HepG2 (cell line): Measurements from ENCODE around the gene TBX5. TPM values are rescaled to one million over a fixed set of nuclear protein-coding genes. Genes with fewer than 3 reads are reported as not detected.

ENCODE experiments used
- ARID4A ChIP-seq: sonication (generic); formaldehyde crosslinking; IDR thresholded peaks from 2 replicates; pipeline ENCODE4 v1.5.0; 2020; ENCODE audit warnings: mild to moderate bottlenecking, missing genetic modification reagents, borderline replicate concordance
- FLYWCH1 ChIP-seq: sonication (generic); formaldehyde crosslinking; IDR thresholded peaks from 2 replicates; pipeline ENCODE4 v1.8.1; 2023; ENCODE audit warnings: mild to moderate bottlenecking, missing genetic modification reagents
- HIC2 ChIP-seq: sonication (generic); formaldehyde crosslinking; IDR thresholded peaks from 2 replicates; pipeline ENCODE4 v1.9.0; 2022; ENCODE audit warnings: low read depth, missing genetic modification reagents
- MATR3 ChIP-seq: sonication (generic); formaldehyde crosslinking; IDR thresholded peaks from 2 replicates; pipeline ENCODE4 v1.4.0; 2020; ENCODE audit warnings: missing genetic modification reagents
- YY1 ChIP-seq: IDR thresholded peaks from 2 replicates; pipeline ENCODE4 v1.6.1; 2011; ENCODE audit warnings: low read length, low read depth, moderate library complexity, mild to moderate bottlenecking; ENCODE audit not compliant: insufficient read depth, insufficient replicate concordance
- ZNF12 ChIP-seq: sonication (generic); formaldehyde crosslinking; IDR thresholded peaks from 2 replicates; pipeline ENCODE4 v1.5.0; 2020; ENCODE audit warnings: missing genetic modification reagents
- ZNF230 ChIP-seq: sonication (generic); formaldehyde crosslinking; IDR thresholded peaks from 2 replicates; pipeline ENCODE4 v1.4.0; 2020; ENCODE audit warnings: mild to moderate bottlenecking, missing genetic modification reagents
- ZNF446 ChIP-seq: sonication (generic); formaldehyde crosslinking; IDR thresholded peaks from 2 replicates; pipeline ENCODE4 v1.5.0; 2020; ENCODE audit warnings: mild to moderate bottlenecking, missing genetic modification reagents
- polyA plus RNA-seq, 8 experiments: library from polyadenylated mRNA; depleted of rRNA in 3 of 8; stranded (reverse) in 7 of 8; unstranded in 1 of 8; fragments of >200 nt; fragmentation: Illumina TruSeq in 4 of 8; extraction: Trizol in 4 of 8; gene quantifications; 2 replicates each; pipeline versions ENCODE4 v1.2.1 to v1.2.3, GENCODE V29; 2011 to 2016; ENCODE audit warnings: low read depth in 4 of 8, missing spikeins in 1 of 8, mixed read lengths in 1 of 8; ENCODE audit not compliant: insufficient read depth in 1 of 8
- total RNA-seq, 5 experiments: library from RNA; depleted of rRNA; stranded (reverse); fragments of >200 nt; fragmentation: Illumina TruSeq; extraction: Trizol; gene quantifications; 2 replicates each; pipeline ENCODE4 v1.2.3, GENCODE V29; 2016; ENCODE audit warnings: low read depth in 1 of 5

Gene TBX5
- total and polyA plus RNA-seq, 2 of the 13 experiments (the other 11 are each of a cell fraction or from before 2014, with no cell fraction given): not detected

GRCh38 chr12:114320968-114321367 lies 85.0 kb downstream of the TBX5 start (continued):
- TF ChIP-seq YY1: no peak
- TF ChIP-seq ZNF230 (CRISPR knock-in tag): no peak
- TF ChIP-seq HIC2 (CRISPR knock-in tag): no peak
- TF ChIP-seq FLYWCH1 (CRISPR knock-in tag): no peak
- TF ChIP-seq MATR3 (CRISPR knock-in tag): no peak
- no peak for TF ChIP-seq ZNF12
- no peak for TF ChIP-seq ARID4A (CRISPR knock-in tag)
- TF ChIP-seq ZNF446 (CRISPR knock-in tag): no peak
- TF ChIP-seq, all 625 proteins: peak for 0
